Neural cell (in vitro differentiated cells): ENCODE measurements around the gene LPIN2. TPM values are rescaled to one million over a fixed set of nuclear protein-coding genes. Genes with fewer than 3 reads are reported as not detected.

Source experiments
- H2AFZ ChIP-seq: fragments of 200-600, 300-800 bp; sonication (generic), shearing (Covaris generic); 2 replicates; pipeline ENCODE4 v1.6.0; 2014; ENCODE audit warnings: low read depth, mild to moderate bottlenecking, antibody characterized with exemption, low read length, moderate library complexity
- H3F3A ChIP-seq: fragments of 200-600 bp; shearing (Covaris generic); 2 replicates; pipeline ENCODE4 v1.6.1; 2016; ENCODE audit warnings: mild to moderate bottlenecking, moderate library complexity, mixed read lengths, antibody characterized with exemption, low read length; ENCODE audit not compliant: insufficient read depth, poor library complexity, severe bottlenecking
- H3K27ac ChIP-seq: fragments of 200-600, 300-800 bp; sonication (generic), shearing (Covaris generic); 2 replicates; pipeline ENCODE4 v1.5.1; 2014; ENCODE audit warnings: mild to moderate bottlenecking, low read length, moderate library complexity
- H3K27me3 ChIP-seq: fragments of 300-800, 200-600 bp; sonication (generic), shearing (Covaris generic); 2 replicates; pipeline ENCODE4 v1.6.0; 2014; ENCODE audit warnings: mild to moderate bottlenecking, low read depth, low read length, moderate library complexity; ENCODE audit not compliant: insufficient read depth
- H3K36me3 ChIP-seq: fragments of 300-800, 200-600 bp; sonication (generic), shearing (Covaris generic); 2 replicates; pipeline ENCODE4 v1.5.1; 2014; ENCODE audit warnings: mild to moderate bottlenecking, antibody characterized with exemption, low read length, moderate library complexity; ENCODE audit not compliant: insufficient read depth
- H3K4me2 ChIP-seq: fragments of 300-800, 200-600 bp; sonication (generic), shearing (Covaris generic); 2 replicates; pipeline ENCODE4 v1.6.0; 2014; ENCODE audit warnings: mild to moderate bottlenecking, low read length
- H3K4me3 ChIP-seq: fragments of 300-800, 200-600 bp; sonication (generic), shearing (Covaris generic); 2 replicates; pipeline ENCODE4 v1.5.1; 2014; ENCODE audit warnings: mild to moderate bottlenecking, low read length, moderate library complexity
- H3K79me2 ChIP-seq: fragments of 200-600 bp; shearing (Covaris generic); replicated peaks from 2 replicates; pipeline ENCODE4 v1.6.0; 2014; ENCODE audit warnings: mild to moderate bottlenecking, low read length, moderate library complexity; ENCODE audit not compliant: insufficient read depth
- H3K9ac ChIP-seq: fragments of 300-800, 200-600 bp; sonication (generic), shearing (Covaris generic); 2 replicates; pipeline ENCODE4 v1.6.1; 2016; ENCODE audit warnings: mild to moderate bottlenecking, low read length, mixed read lengths
- H3K9me2 ChIP-seq: fragments of 200-600 bp; shearing (Covaris generic); 2 replicates; pipeline ENCODE4 v1.6.1; 2016; ENCODE audit warnings: mild to moderate bottlenecking, low read length, mixed read lengths; ENCODE audit not compliant: insufficient read depth
- H3K9me3 ChIP-seq: fragments of 200-600, 300-800 bp; sonication (generic), shearing (Covaris generic); 2 replicates; pipeline ENCODE4 v1.6.1; 2016; ENCODE audit warnings: mild to moderate bottlenecking, mixed run types, low read length, moderate library complexity, mixed read lengths
- H4K20me1 ChIP-seq: fragments of 200-600 bp; shearing (Covaris generic); 2 replicates; pipeline ENCODE4 v1.6.1; 2016; ENCODE audit warnings: mild to moderate bottlenecking, mixed run types; ENCODE audit not compliant: insufficient read depth
- EP300 ChIP-seq: fragments of 450-650 bp; conservative IDR thresholded peaks from 2 replicates; pipeline ENCODE4 v1.6.1; 2014; ENCODE audit warnings: antibody characterized with exemption, mild to moderate bottlenecking, moderate library complexity; ENCODE audit not compliant: poor library complexity, severe bottlenecking
- EZH2 ChIP-seq: fragments of 200-600, 300-800 bp; shearing (Covaris generic), sonication (generic); IDR thresholded peaks from 2 replicates; pipeline ENCODE4 v1.6.1; 2014; ENCODE audit warnings: antibody characterized with exemption, low read length, borderline replicate concordance, mild to moderate bottlenecking; ENCODE audit not compliant: insufficient read depth, poor library complexity, severe bottlenecking
- MXI1 ChIP-seq: fragments of 450-650 bp; conservative IDR thresholded peaks from 2 replicates; pipeline ENCODE4 v1.6.1; 2014; ENCODE audit warnings: antibody characterized with exemption, mild to moderate bottlenecking; ENCODE audit not compliant: poor library complexity, severe bottlenecking
- POLR2AphosphoS5 ChIP-seq: IDR thresholded peaks from 2 replicates; pipeline ENCODE4 v1.6.1; 2012
- RAD21 ChIP-seq: fragments of 450-650 bp; conservative IDR thresholded peaks from 2 replicates; pipeline ENCODE4 v1.6.1; 2014; ENCODE audit warnings: antibody characterized with exemption, mild to moderate bottlenecking, moderate library complexity
- SMC3 ChIP-seq: fragments of 450-650 bp; conservative IDR thresholded peaks from 2 replicates; pipeline ENCODE4 v1.6.1; 2014; ENCODE audit warnings: antibody characterized with exemption, mild to moderate bottlenecking, moderate library complexity; ENCODE audit not compliant: poor library complexity
- TAF1 ChIP-seq: IDR thresholded peaks from 2 replicates; pipeline ENCODE4 v1.6.1; 2012; ENCODE audit warnings: low read depth
- polyA plus RNA-seq: library from polyadenylated mRNA; depleted of rRNA; stranded (reverse); fragments of >200 nt; gene quantifications from 2 replicates; pipeline ENCODE4 v1.2.3, GENCODE V29; 2014
- TF ChIP-seq, protein P1 (sequence below): fragments of 450-650 bp; IDR thresholded peaks from 2 replicates; pipeline ENCODE4 v1.5.1; 2014; ENCODE audit warnings: antibody characterized with exemption, mild to moderate bottlenecking, moderate library complexity; ENCODE audit not compliant: poor library complexity, severe bottlenecking
- TF ChIP-seq, protein P2 (sequence below): IDR thresholded peaks from 2 replicates; pipeline ENCODE4 v1.6.1; 2012; ENCODE audit warnings: borderline replicate concordance

The LPIN2 gene
- polyA plus RNA-seq, 1 donor from 2014 or later: 14.4 TPM

DNA sequence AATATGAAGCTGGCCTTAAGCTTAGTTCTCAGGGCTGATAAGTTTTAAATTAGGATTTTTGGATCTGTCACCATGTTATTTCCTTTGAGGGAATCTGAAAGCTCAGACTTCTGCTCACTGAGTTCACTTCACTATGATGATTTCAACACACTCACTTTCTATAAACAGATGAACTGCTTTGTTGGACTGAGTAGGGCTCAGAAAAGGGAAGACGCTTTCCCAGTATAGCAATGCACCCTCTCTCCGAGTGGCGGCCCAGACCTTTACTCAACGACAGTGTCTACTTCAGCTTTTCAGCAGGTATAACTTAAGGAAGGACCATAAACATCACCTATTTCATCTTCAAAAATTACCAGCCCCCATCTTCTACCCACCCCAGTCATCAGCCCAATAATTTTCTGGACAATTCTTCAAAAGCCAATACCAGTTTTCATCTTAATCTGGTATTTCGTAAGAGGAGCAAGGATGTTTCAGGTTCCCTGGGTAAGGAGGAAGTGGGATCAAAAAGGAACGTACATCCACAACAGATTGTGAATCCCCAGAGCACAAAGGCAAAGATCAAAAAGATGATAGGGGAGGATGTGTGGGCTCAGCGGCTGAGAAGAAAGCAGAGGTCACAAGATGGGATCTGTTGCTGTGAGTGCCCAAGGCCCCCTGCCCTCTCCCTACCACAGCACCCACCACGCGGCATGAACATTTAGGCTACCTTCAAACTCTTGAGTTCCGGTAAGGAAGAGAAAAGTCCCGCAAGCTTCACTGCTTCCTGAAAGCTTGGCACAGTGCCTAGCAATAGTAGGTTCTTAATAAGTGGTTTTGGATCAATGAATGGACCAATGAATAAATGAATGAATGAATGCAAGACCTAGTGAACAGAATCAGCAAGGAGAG lies 41.9 kb downstream of the LPIN2 start:
- no peaks in the 10 kb centered on the region for H3K9me2 ChIP-seq
- no peaks in the 10 kb centered on the region for H3K27me3 ChIP-seq
- H3K4me3 ChIP-seq: no peak overlapping the region
- TF ChIP-seq MXI1: no peak
- no peak for TF ChIP-seq RAD21
- TF ChIP-seq TAF1: no peak
- no peak for TF ChIP-seq EZH2
- TF ChIP-seq POLR2AphosphoS5: no peak
- TF ChIP-seq SMC3: no peak
- TF ChIP-seq, protein P1, sequence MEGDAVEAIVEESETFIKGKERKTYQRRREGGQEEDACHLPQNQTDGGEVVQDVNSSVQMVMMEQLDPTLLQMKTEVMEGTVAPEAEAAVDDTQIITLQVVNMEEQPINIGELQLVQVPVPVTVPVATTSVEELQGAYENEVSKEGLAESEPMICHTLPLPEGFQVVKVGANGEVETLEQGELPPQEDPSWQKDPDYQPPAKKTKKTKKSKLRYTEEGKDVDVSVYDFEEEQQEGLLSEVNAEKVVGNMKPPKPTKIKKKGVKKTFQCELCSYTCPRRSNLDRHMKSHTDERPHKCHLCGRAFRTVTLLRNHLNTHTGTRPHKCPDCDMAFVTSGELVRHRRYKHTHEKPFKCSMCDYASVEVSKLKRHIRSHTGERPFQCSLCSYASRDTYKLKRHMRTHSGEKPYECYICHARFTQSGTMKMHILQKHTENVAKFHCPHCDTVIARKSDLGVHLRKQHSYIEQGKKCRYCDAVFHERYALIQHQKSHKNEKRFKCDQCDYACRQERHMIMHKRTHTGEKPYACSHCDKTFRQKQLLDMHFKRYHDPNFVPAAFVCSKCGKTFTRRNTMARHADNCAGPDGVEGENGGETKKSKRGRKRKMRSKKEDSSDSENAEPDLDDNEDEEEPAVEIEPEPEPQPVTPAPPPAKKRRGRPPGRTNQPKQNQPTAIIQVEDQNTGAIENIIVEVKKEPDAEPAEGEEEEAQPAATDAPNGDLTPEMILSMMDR: no peak
- H3F3A ChIP-seq: no peaks in the 10 kb centered on the region
- H3K4me2 ChIP-seq: no peak overlapping the region
- no peak overlapping the region for H2AFZ ChIP-seq
- no peak overlapping the region for H3K27ac ChIP-seq
- H4K20me1 ChIP-seq: no peaks in the 10 kb centered on the region
- H3K79me2 ChIP-seq: no peaks in the 10 kb centered on the region
- H3K9me3 ChIP-seq: no peaks in the 10 kb centered on the region
- no peak overlapping the region for H3K9ac ChIP-seq
- H3K36me3 ChIP-seq: no peaks in the 10 kb centered on the region

DNA sequence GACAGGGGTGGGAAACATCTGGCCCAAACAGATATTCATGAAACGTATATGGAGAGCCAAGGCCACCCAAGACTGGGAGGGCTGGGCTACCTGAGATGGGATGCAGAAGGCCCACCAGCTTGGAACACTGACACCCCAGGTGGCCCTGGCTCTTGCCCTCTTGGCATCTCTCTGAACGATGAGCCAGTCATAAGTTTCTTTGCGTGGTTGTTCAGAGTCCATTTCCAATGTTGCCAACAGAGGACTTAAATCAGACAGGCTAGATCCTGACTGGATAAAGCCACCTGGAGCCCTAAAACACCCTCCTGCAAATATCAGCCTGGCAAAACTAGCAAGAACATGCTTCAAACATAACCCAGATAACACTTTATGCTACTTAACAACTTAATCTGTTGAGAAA lies 42.6 kb downstream of the LPIN2 start:
- Histone ChIP-seq H3K9me2 (no peaks in the 10 kb centered on the region), H3K36me3 (no peaks in the 10 kb centered on the region), H3K9ac (no peak overlapping the region), H3F3A (no peaks in the 10 kb centered on the region), H3K9me3 (no peaks in the 10 kb centered on the region), H3K4me3 (no peak overlapping the region), H3K27ac (no peak overlapping the region), H3K4me2 (no peak overlapping the region), H3K79me2 (no peaks in the 10 kb centered on the region), H3K27me3 (no peaks in the 10 kb centered on the region), H2AFZ (no peak overlapping the region), H4K20me1 (no peaks in the 10 kb centered on the region)
- TF ChIP-seq EZH2: no peak
- no peak for TF ChIP-seq TAF1
- no peak for TF ChIP-seq SMC3
- TF ChIP-seq POLR2AphosphoS5: no peak
- no peak for TF ChIP-seq RAD21
- TF ChIP-seq, protein P2, sequence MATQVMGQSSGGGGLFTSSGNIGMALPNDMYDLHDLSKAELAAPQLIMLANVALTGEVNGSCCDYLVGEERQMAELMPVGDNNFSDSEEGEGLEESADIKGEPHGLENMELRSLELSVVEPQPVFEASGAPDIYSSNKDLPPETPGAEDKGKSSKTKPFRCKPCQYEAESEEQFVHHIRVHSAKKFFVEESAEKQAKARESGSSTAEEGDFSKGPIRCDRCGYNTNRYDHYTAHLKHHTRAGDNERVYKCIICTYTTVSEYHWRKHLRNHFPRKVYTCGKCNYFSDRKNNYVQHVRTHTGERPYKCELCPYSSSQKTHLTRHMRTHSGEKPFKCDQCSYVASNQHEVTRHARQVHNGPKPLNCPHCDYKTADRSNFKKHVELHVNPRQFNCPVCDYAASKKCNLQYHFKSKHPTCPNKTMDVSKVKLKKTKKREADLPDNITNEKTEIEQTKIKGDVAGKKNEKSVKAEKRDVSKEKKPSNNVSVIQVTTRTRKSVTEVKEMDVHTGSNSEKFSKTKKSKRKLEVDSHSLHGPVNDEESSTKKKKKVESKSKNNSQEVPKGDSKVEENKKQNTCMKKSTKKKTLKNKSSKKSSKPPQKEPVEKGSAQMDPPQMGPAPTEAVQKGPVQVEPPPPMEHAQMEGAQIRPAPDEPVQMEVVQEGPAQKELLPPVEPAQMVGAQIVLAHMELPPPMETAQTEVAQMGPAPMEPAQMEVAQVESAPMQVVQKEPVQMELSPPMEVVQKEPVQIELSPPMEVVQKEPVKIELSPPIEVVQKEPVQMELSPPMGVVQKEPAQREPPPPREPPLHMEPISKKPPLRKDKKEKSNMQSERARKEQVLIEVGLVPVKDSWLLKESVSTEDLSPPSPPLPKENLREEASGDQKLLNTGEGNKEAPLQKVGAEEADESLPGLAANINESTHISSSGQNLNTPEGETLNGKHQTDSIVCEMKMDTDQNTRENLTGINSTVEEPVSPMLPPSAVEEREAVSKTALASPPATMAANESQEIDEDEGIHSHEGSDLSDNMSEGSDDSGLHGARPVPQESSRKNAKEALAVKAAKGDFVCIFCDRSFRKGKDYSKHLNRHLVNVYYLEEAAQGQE: no peak
- TF ChIP-seq, protein P1: no peak
- no peak for TF ChIP-seq EP300
- no peak for TF ChIP-seq MXI1
